NT2/D1 (cell line): Measurements from ENCODE around the gene TFPI2.
"Not testable (repeated sequence)": the region's sequence is repeated elsewhere in the genome, so short reads cannot be mapped to it uniquely, and the experiment has no call there.

Source experiments
- DNase-seq: peaks from one replicate; pipeline ENCODE4 v3.0.0-alpha.2; 2011; ENCODE audit warnings: low read depth, low spot score
- H3K27me3 ChIP-seq: 2 replicates; pipeline ENCODE4 v1.6.0; 2011; ENCODE audit warnings: mild to moderate bottlenecking; ENCODE audit not compliant: insufficient read length, insufficient read depth
- H3K36me3 ChIP-seq: 2 replicates; pipeline ENCODE4 v1.6.1; 2011; ENCODE audit warnings: mild to moderate bottlenecking, low read length, mixed read lengths; ENCODE audit not compliant: insufficient read depth, insufficient read length
- H3K4me1 ChIP-seq: 2 replicates; pipeline ENCODE4 v1.5.1; 2011; ENCODE audit not compliant: insufficient read depth, insufficient read length
- H3K4me3 ChIP-seq: 2 replicates; pipeline ENCODE4 v1.5.1; 2011; ENCODE audit warnings: low read depth; ENCODE audit not compliant: insufficient read length
- H3K9ac ChIP-seq: 2 replicates; pipeline ENCODE4 v1.6.0; 2011; ENCODE audit warnings: low read depth; ENCODE audit not compliant: insufficient read length
- H3K9me3 ChIP-seq: 2 replicates; pipeline ENCODE4 v1.5.1; 2011; ENCODE audit warnings: mild to moderate bottlenecking, low read length; ENCODE audit not compliant: insufficient read depth
- SUZ12 ChIP-seq: IDR thresholded peaks from 2 replicates; pipeline ENCODE4 v1.6.1; 2011; ENCODE audit not compliant: insufficient read length, insufficient read depth; ENCODE audit errors: extremely low read depth
- YY1 ChIP-seq: IDR thresholded peaks from 2 replicates; pipeline ENCODE4 v1.6.1; 2011; ENCODE audit not compliant: insufficient read length, insufficient read depth
- ZNF274 ChIP-seq: IDR thresholded peaks from 2 replicates; pipeline ENCODE4 v1.6.1; 2011; ENCODE audit warnings: mild to moderate bottlenecking, low read depth, low read length

TFPI2 gene

GRCh38 chr7:93914581-93915066 lies 24.1 kb upstream of the TFPI2 start:
- no peak for TF ChIP-seq YY1
- no peak for TF ChIP-seq SUZ12
- no peak for TF ChIP-seq ZNF274
- no peak for DNase-seq
- no peak overlapping the region for H3K4me3 ChIP-seq
- no peaks in the 10 kb centered on the region for H3K36me3 ChIP-seq
- H3K4me1 ChIP-seq = no peaks in the 10 kb centered on the region
- H3K9me3 ChIP-seq = no peaks in the 10 kb centered on the region
- no peak overlapping the region for H3K9ac ChIP-seq
- no peaks in the 10 kb centered on the region for H3K27me3 ChIP-seq

GRCh38 chr7:93913197-93913596 lies 22.6 kb upstream of the TFPI2 start:
- Histone ChIP-seq H3K27me3 (no peaks in the 10 kb centered on the region), H3K9ac (no peak overlapping the region), H3K4me3 (no peak overlapping the region), H3K4me1 (no peaks in the 10 kb centered on the region), H3K36me3 (no peaks in the 10 kb centered on the region), H3K9me3 (no peaks in the 10 kb centered on the region)
- TF ChIP-seq YY1 (no peak), SUZ12 (no peak), ZNF274 (no peak)
- DNase-seq = no peak

- DNase-seq, H3K9ac ChIP-seq, H3K27me3 ChIP-seq, H3K4me1 ChIP-seq, H3K36me3 ChIP-seq, H3K9me3 ChIP-seq, H3K4me3 ChIP-seq: not testable (repeated sequence)
Measured at GRCh38 chr7:93911661-93912060, 21.1 kb upstream of the TFPI2 start.

GRCh38 chr7:93911242-93911641 lies 20.7 kb upstream of the TFPI2 start:
- H3K9ac ChIP-seq, H3K36me3 ChIP-seq, H3K27me3 ChIP-seq, H3K4me3 ChIP-seq, DNase-seq, H3K9me3 ChIP-seq, H3K4me1 ChIP-seq: not testable (repeated sequence)

GRCh38 chr7:93910076-93910994 lies 19.8 kb upstream of the TFPI2 start:
- no peaks in the 10 kb centered on the region for H3K27me3 ChIP-seq
- H3K9ac ChIP-seq = no peak overlapping the region
- no peaks in the 10 kb centered on the region for H3K36me3 ChIP-seq
- H3K4me1 ChIP-seq = no peaks in the 10 kb centered on the region
- DNase-seq = no peak
- no peak overlapping the region for H3K4me3 ChIP-seq
- TF ChIP-seq SUZ12 (no peak), YY1 (no peak), ZNF274 (no peak)
- H3K9me3 ChIP-seq = no peaks in the 10 kb centered on the region

- Histone ChIP-seq H3K27me3 (no peaks in the 10 kb centered on the region), H3K36me3 (no peaks in the 10 kb centered on the region), H3K4me1 (no peaks in the 10 kb centered on the region), H3K4me3 (no peak within 1 kb of the TSS), H3K9ac (no peak within 1 kb of the TSS), H3K9me3 (no peaks in the 10 kb centered on the region)
- no peak for DNase-seq
- no peak for TF ChIP-seq ZNF274
- no peak for TF ChIP-seq YY1
Measured at GRCh38 chr7:93906267-93906666, 15.7 kb upstream of the TFPI2 start, which contains the start of gene GNGT1. TSS of gene GNGT1 (plus strand) at chr7:93906567. CDS start at chr7:93906747, 180 bp downstream.

GRCh38 chr7:93902777-93903423 lies 12.3 kb upstream of the TFPI2 start:
- TF ChIP-seq ZNF274 (no peak), YY1 (no peak), SUZ12 (no peak)

More at GRCh38 chr7:93902777-93903423, 12.3 kb upstream of the TFPI2 start:
- Histone ChIP-seq H3K9me3 (no peaks in the 10 kb centered on the region), H3K4me3 (no peak overlapping the region), H3K4me1 (no peaks in the 10 kb centered on the region), H3K36me3 (no peaks in the 10 kb centered on the region), H3K27me3 (no peaks in the 10 kb centered on the region), H3K9ac (no peak overlapping the region)
- DNase-seq = peak; percentile 57
